Measurements from ENCODE around the gene TMEM143. TPM values are rescaled to one million over a fixed set of nuclear protein-coding genes. Genes with fewer than 3 reads are reported as not detected.
"Not testable (repeated sequence)": the region's sequence is repeated elsewhere in the genome, so short reads cannot be mapped to it uniquely, and the experiment has no call there.

TMEM143 gene
- total and polyA plus RNA-seq, 2 experiments from 2014 or later, result 29.8 to 38.5 TPM

GRCh38 chr19:48392860-48393558 lies 29.3 kb upstream of the TMEM143 start:
- H3K4me1 ChIP-seq (ENCODE audit: low read depth), result peaks cover 17% of the 10 kb centered on the region
- no peak overlapping the region for H3K27ac ChIP-seq
- H3K36me3 ChIP-seq, result peaks cover 9% of the 10 kb centered on the region
- DNase-seq (ENCODE audit: low read depth in 1 of 2, low spot score in 1 of 2), result no peak
- no peaks in the 10 kb centered on the region for H3K9me3 ChIP-seq (ENCODE audit: low read depth)
- H3K27me3 ChIP-seq, result peaks cover 18% of the 10 kb centered on the region
- no peak for TF ChIP-seq CTCF (IDR thresholded peaks at IDR 0.05; ENCODE audit: low read depth, low read length)
- H3K4me3 ChIP-seq, result peak overlapping the region; percentile 37

- Histone ChIP-seq H3K4me1 (ENCODE audit: low read depth) (peaks cover 17% of the 10 kb centered on the region), H3K36me3 (peaks cover 18% of the 10 kb centered on the region)
- H3K27ac ChIP-seq; H3K4me3 ChIP-seq; H3K9me3 ChIP-seq (ENCODE audit: low read depth); DNase-seq (ENCODE audit: low read depth in 1 of 2, low spot score in 1 of 2); H3K27me3 ChIP-seq: not testable (repeated sequence)
These were observed 28.2 kb upstream of the TMEM143 start for GRCh38 chr19:48392006-48392344.

GRCh38 chr19:48391100-48392005 lies 27.6 kb upstream of the TMEM143 start, which contains the start of gene KDELR1:
TSS of gene KDELR1 (minus strand) at chr19:48391551. CDS start at chr19:48391358, 193 bp downstream.
- peak; percentile 94 for TF ChIP-seq CTCF (IDR thresholded peaks at IDR 0.05; ENCODE audit: low read depth, low read length)
- Histone ChIP-seq H3K27me3 (peaks cover 9% of the 10 kb centered on the region), H3K4me3 (peak within 1 kb of the TSS; percentile 70), H3K4me1 (ENCODE audit: low read depth) (peaks cover 17% of the 10 kb centered on the region), H3K27ac (peak within 1 kb of the TSS; percentile 90), H3K9me3 (ENCODE audit: low read depth) (no peaks in the 10 kb centered on the region), H3K36me3 (peaks cover 18% of the 10 kb centered on the region)
- peak; percentile 78 to 87 for DNase-seq (ENCODE audit: low read depth in 1 of 2, low spot score in 1 of 2)

- Histone ChIP-seq H3K36me3 (peaks cover 22% of the 10 kb centered on the region), H3K4me1 (ENCODE audit: low read depth) (peaks cover 12% of the 10 kb centered on the region), H3K27me3 (peaks cover 9% of the 10 kb centered on the region), H3K9me3 (ENCODE audit: low read depth) (no peaks in the 10 kb centered on the region), H3K4me3 (peak overlapping the region; percentile 70), H3K27ac (peak overlapping the region; percentile 90)
- peak; percentile 72 to 77 for DNase-seq (ENCODE audit: low read depth in 1 of 2, low spot score in 1 of 2)
- TF ChIP-seq CTCF (IDR thresholded peaks at IDR 0.05; ENCODE audit: low read depth, low read length), result peak; percentile 70
These were observed 26.7 kb upstream of the TMEM143 start for GRCh38 chr19:48390188-48391099.

- Histone ChIP-seq H3K9me3 (ENCODE audit: low read depth) (no peaks in the 10 kb centered on the region), H3K27ac (no peak overlapping the region), H3K4me1 (ENCODE audit: low read depth) (peaks cover 3% of the 10 kb centered on the region), H3K4me3 (no peak overlapping the region), H3K36me3 (peaks cover 48% of the 10 kb centered on the region), H3K27me3 (no peaks in the 10 kb centered on the region)
- no peak for TF ChIP-seq CTCF (IDR thresholded peaks at IDR 0.05; ENCODE audit: low read depth, low read length)
- DNase-seq (ENCODE audit: low read depth in 1 of 2, low spot score in 1 of 2), result no peak
These were observed 23.2 kb upstream of the TMEM143 start for GRCh38 chr19:48386981-48387380.
